OCI-LY7 (cell line): Measurements from ENCODE around the gene ITPKA. TPM values are rescaled to one million over a fixed set of nuclear protein-coding genes. Genes with fewer than 3 reads are reported as not detected.

Source experiments
- BruUV-seq: library from RNA; stranded (reverse); fragments of 400-500 nt; replicated peaks from 2 replicates; lab custom pipeline; 2021; lab: Mats Ljungman, UMichigan
- CTCF ChIA-PET: fragments of 300-600 bp; sonication (Branson Sonifier 250); formaldehyde crosslinking; loops from one replicate; lab custom pipeline; 2022; ENCODE audit warnings: antibody characterized with exemption; ENCODE audit not compliant: unreplicated experiment; lab: Charles Lee
- POLR2A ChIA-PET: fragments of 300-600 bp; sonication (Branson Sonifier 250); formaldehyde crosslinking; loops from one replicate; lab custom pipeline; 2022; ENCODE audit warnings: antibody characterized with exemption; lab: Charles Lee
- DNase-seq: peaks from one replicate; pipeline ENCODE4 v3.0.0-alpha.2; 2015; ENCODE audit warnings: low spot score
- H2AFZ ChIP-seq: fragments of 200-600 bp; sonication (generic), shearing (Covaris generic); 2 replicates; pipeline ENCODE4 v1.6.1; 2014; ENCODE audit warnings: mild to moderate bottlenecking, antibody characterized with exemption, low read length, moderate library complexity
- H3K27ac ChIP-seq: fragments of 200-600 bp; sonication (generic); 2 replicates; pipeline ENCODE4 v1.5.1; 2014; ENCODE audit warnings: mixed run types, low read depth, mild to moderate bottlenecking, moderate library complexity, low read length, inconsistent platforms; ENCODE audit not compliant: poor library complexity, severe bottlenecking
- H3K36me3 ChIP-seq: fragments of 200-600 bp; sonication (generic); 2 replicates; pipeline ENCODE4 v1.6.1; 2014; ENCODE audit warnings: mild to moderate bottlenecking, antibody characterized with exemption, low read length, moderate library complexity, mixed read lengths; ENCODE audit not compliant: insufficient read depth
- H3K4me1 ChIP-seq: fragments of 200-600 bp; sonication (generic); 2 replicates; pipeline ENCODE4 v1.5.1; 2014; ENCODE audit warnings: mild to moderate bottlenecking, low read length; ENCODE audit not compliant: insufficient read depth, poor library complexity, severe bottlenecking
- H3K4me2 ChIP-seq: fragments of 200-600 bp; sonication (generic); 2 replicates; pipeline ENCODE4 v1.6.1; 2014; ENCODE audit warnings: mild to moderate bottlenecking, low read length
- H3K4me3 ChIP-seq: fragments of 200-600 bp; sonication (generic); 2 replicates; pipeline ENCODE4 v1.5.1; 2014; ENCODE audit warnings: mild to moderate bottlenecking, low read depth, low read length; ENCODE audit not compliant: poor library complexity, severe bottlenecking
- H3K79me2 ChIP-seq: fragments of 200-600 bp; sonication (generic); 2 replicates; pipeline ENCODE4 v1.6.1; 2016; ENCODE audit warnings: low read depth, mild to moderate bottlenecking, low read length, moderate library complexity, mixed read lengths; ENCODE audit not compliant: insufficient read depth
- H3K9me2 ChIP-seq: fragments of 200-600 bp; sonication (generic); 2 replicates; pipeline ENCODE4 v1.6.1; 2016; ENCODE audit warnings: mild to moderate bottlenecking, low read length, mixed read lengths; ENCODE audit not compliant: insufficient read depth
- H3K9me3 ChIP-seq: fragments of 200-600 bp; sonication (generic); 2 replicates; pipeline ENCODE4 v1.6.1; 2014; ENCODE audit warnings: mild to moderate bottlenecking, mixed run types, low read length, mixed read lengths
- H4K20me1 ChIP-seq: fragments of 200-600 bp; sonication (generic); 2 replicates; pipeline ENCODE4 v1.6.1; 2014; ENCODE audit warnings: mild to moderate bottlenecking, antibody characterized with exemption, low read length, moderate library complexity, mixed read lengths; ENCODE audit not compliant: insufficient read depth
- CTCF ChIP-seq: fragments of 200-600 bp; sonication (generic); conservative IDR thresholded peaks from 2 replicates; pipeline ENCODE4 v1.5.1; 2014; ENCODE audit warnings: mild to moderate bottlenecking, antibody characterized with exemption, low read length, moderate library complexity, mixed read lengths
- EZH2phosphoT487 ChIP-seq: fragments of 200-600 bp; sonication (generic); IDR thresholded peaks from 2 replicates; pipeline ENCODE4 v1.6.1; 2018; ENCODE audit warnings: low read depth, borderline replicate concordance, mild to moderate bottlenecking, mixed run types, antibody characterized with exemption, low read length, moderate library complexity, mixed read lengths
- intact Hi-C: fragments of 100-400 bp; cut with micrococcal nuclease; formaldehyde crosslinking; loops from one replicate; pipeline ENCODE4 v1.10.0; 2022; ENCODE audit not compliant: unreplicated experiment
- total RNA-seq, 2 experiments: library from RNA; depleted of rRNA in 1 of 2; stranded (reverse); fragments of >200 nt in 1 of 2; shearing (Covaris generic) in 1 of 2; gene quantifications; 2 replicates each; pipeline ENCODE4 v1.2.3, GENCODE V29; 2014 to 2022

Gene ITPKA
- total RNA-seq, 2 experiments from 2014 or later = not detected

GRCh38 chr15:41530363-41530956 lies 36.8 kb downstream of the ITPKA start:
- Histone ChIP-seq H3K36me3 (peaks cover 82% of the 10 kb centered on the region), H3K4me2 (peak overlapping the region; percentile 43), H3K9me3 (no peaks in the 10 kb centered on the region), H3K4me3 (no peak overlapping the region), H4K20me1 (no peaks in the 10 kb centered on the region), H3K4me1 (peaks cover 11% of the 10 kb centered on the region), H3K9me2 (no peaks in the 10 kb centered on the region), H3K79me2 (no peaks in the 10 kb centered on the region), H3K27ac (peak overlapping the region; percentile 21), H2AFZ (peak overlapping the region; percentile 14; the same call in 1 of the 2 replicates)
- peak; percentile 32 for DNase-seq
- TF ChIP-seq CTCF = no peak
- TF ChIP-seq EZH2phosphoT487 = no peak
- intact Hi-C loops = no loop called here
- BruUV-seq = no TSS peak
- CTCF ChIA-PET = no interaction called here
- POLR2A ChIA-PET = no interaction called here

GRCh38 chr15:41535544-41535943 lies 41.9 kb downstream of the ITPKA start:
- POLR2A ChIA-PET = interaction anchor here (0.6 kb wide), 1 partner anchor 657 kb away, joined by 3 read pairs; no protein-coding TSS in a partner anchor
- H3K79me2 ChIP-seq = no peaks in the 10 kb centered on the region

More at GRCh38 chr15:41535544-41535943, 41.9 kb downstream of the ITPKA start:
- H3K9me2 ChIP-seq = no peaks in the 10 kb centered on the region
- no peaks in the 10 kb centered on the region for H3K9me3 ChIP-seq
- H2AFZ ChIP-seq = no peak overlapping the region
- H3K27ac ChIP-seq = no peak overlapping the region
- peaks cover 46% of the 10 kb centered on the region for H3K36me3 ChIP-seq
- DNase-seq = no peak
- no peak overlapping the region for H3K4me3 ChIP-seq
- no TSS peak for BruUV-seq
- no peak for TF ChIP-seq EZH2phosphoT487
- TF ChIP-seq CTCF = no peak
- no peaks in the 10 kb centered on the region for H4K20me1 ChIP-seq
- intact Hi-C loops = no loop called here
- no peak overlapping the region for H3K4me2 ChIP-seq
- CTCF ChIA-PET = no interaction called here
- H3K4me1 ChIP-seq = peaks cover 8% of the 10 kb centered on the region
